Measurements from ENCODE around the gene PLEKHG3. TPM values are rescaled to one million over a fixed set of nuclear protein-coding genes. Genes with fewer than 3 reads are reported as not detected.

PLEKHG3 gene
- total and polyA plus RNA-seq, 2 donors (not counting 1 experiment from before 2014, with no cell fraction given), result 0.17 to 3.0 TPM

DNA sequence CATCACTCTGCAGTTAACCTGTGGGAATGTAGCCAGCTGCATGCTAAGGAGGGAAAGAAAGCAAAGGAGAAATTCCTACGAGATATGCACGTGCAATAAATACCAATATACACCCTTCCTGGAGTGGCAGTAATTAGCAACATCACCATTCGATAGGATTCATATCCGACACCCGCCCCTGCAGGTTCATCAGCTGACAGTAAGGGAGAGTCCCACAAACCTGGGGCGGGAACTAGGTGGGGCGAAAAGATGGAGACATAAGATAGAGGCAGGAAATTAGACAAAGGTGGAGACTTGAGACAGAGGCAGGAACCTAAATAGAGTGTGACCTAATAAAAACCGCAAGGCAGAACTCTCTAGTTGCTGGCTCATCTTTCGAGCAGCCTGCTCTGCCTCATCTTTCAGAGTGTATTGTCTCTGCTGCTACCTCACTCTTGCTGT is 51.6 kb downstream of the PLEKHG3 start:
- Histone ChIP-seq H3K9me3 (ENCODE audit: control insufficient read depth, insufficient read depth, low read depth, low read length) (no peaks in the 10 kb centered on the region), H3K27me3 (ENCODE audit: control insufficient read depth, insufficient read depth, low read length) (peaks cover 9% of the 10 kb centered on the region), H3K4me3 (replicated peaks in 1 of 4; ENCODE audit: control extremely low read depth in 1 of 4, insufficient read depth in 1 of 4, low read depth in 3 of 4, low read length in 4 of 4) (no peak overlapping the region), H2AFZ (ENCODE audit: low read length) (no peak overlapping the region), H4K20me1 (ENCODE audit: control insufficient read depth, extremely low read depth, insufficient read depth, low read length) (no peaks in the 10 kb centered on the region), H3K79me2 (ENCODE audit: control insufficient read depth, insufficient read depth, low read length) (no peaks in the 10 kb centered on the region), H3K36me3 (ENCODE audit: control insufficient read depth, insufficient read depth, low read length) (no peaks in the 10 kb centered on the region), H3K27ac (ENCODE audit: insufficient read depth, low read length) (no peak overlapping the region), H3K4me1 (ENCODE audit: control insufficient read depth, extremely low read depth, insufficient read depth, low read length) (peaks cover 13% of the 10 kb centered on the region), H3K4me2 (ENCODE audit: extremely low read depth, insufficient read depth, low read length) (no peak overlapping the region), H3K9ac (ENCODE audit: insufficient read depth, low read length) (no peak overlapping the region)
- DNase-seq (ENCODE audit: low read depth in 2 of 2), result peak in 1 of 2 donors; percentile 57
- no peak for TF ChIP-seq CTCF (conservative IDR thresholded peaks at IDR 0.05 in 1 of 2, IDR thresholded peaks at IDR 0.05 in 1 of 2; ENCODE audit: low read depth in 1 of 2, low read length in 2 of 2)
- no peak for TF ChIP-seq EZH2 (IDR thresholded peaks at IDR 0.05; ENCODE audit: low read length, missing control alignments)

GRCh38 chr14:64756712-64757111 is 52.5 kb downstream of the PLEKHG3 start:
- H3K27ac ChIP-seq (ENCODE audit: insufficient read depth, low read length), result no peak overlapping the region
- H3K36me3 ChIP-seq (ENCODE audit: control insufficient read depth, insufficient read depth, low read length), result no peaks in the 10 kb centered on the region
- peaks cover 18% of the 10 kb centered on the region for H3K4me1 ChIP-seq (ENCODE audit: control insufficient read depth, extremely low read depth, insufficient read depth, low read length)
- no peak overlapping the region for H3K4me2 ChIP-seq (ENCODE audit: extremely low read depth, insufficient read depth, low read length)
- no peak overlapping the region for H3K9ac ChIP-seq (ENCODE audit: insufficient read depth, low read length)
- H3K4me3 ChIP-seq (replicated peaks in 1 of 4; ENCODE audit: control extremely low read depth in 1 of 4, insufficient read depth in 1 of 4, low read depth in 3 of 4, low read length in 4 of 4), result no peak overlapping the region
- no peak overlapping the region for H2AFZ ChIP-seq (ENCODE audit: low read length)
- TF ChIP-seq EZH2 (IDR thresholded peaks at IDR 0.05; ENCODE audit: low read length, missing control alignments) (no peak), CTCF (conservative IDR thresholded peaks at IDR 0.05 in 1 of 2, IDR thresholded peaks at IDR 0.05 in 1 of 2; ENCODE audit: low read depth in 1 of 2, low read length in 2 of 2) (no peak)
- H4K20me1 ChIP-seq (ENCODE audit: control insufficient read depth, extremely low read depth, insufficient read depth, low read length), result no peaks in the 10 kb centered on the region
- peaks cover 9% of the 10 kb centered on the region for H3K27me3 ChIP-seq (ENCODE audit: control insufficient read depth, insufficient read depth, low read length)
- no peaks in the 10 kb centered on the region for H3K9me3 ChIP-seq (ENCODE audit: control insufficient read depth, insufficient read depth, low read depth, low read length)
- no peak for DNase-seq (ENCODE audit: low read depth in 2 of 2)
- H3K79me2 ChIP-seq (ENCODE audit: control insufficient read depth, insufficient read depth, low read length), result no peaks in the 10 kb centered on the region

DNA sequence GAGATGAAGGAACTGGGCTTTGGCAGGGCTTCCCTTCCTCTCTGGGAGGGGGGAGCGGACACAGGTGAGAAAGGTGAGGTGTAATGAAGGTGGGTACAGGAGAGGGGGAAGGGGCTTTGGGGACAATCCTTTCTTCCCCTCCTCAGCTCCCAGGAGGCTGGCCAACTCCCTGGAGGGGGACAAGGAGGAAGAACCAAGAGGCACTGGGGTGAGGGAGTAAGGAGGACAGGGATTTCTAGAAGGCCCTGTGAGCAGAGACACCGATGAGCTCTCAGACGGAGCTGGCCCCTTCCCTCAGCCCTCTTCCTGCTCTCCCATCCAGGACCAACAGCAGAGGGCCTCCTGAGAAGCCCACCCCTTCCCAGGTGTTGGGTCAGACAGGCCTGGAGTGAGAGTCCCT is 53.4 kb downstream of the PLEKHG3 start:
- Histone ChIP-seq H3K4me1 (ENCODE audit: control insufficient read depth, extremely low read depth, insufficient read depth, low read length) (peaks cover 27% of the 10 kb centered on the region), H3K27ac (ENCODE audit: insufficient read depth, low read length) (no peak overlapping the region), H3K4me3 (replicated peaks in 1 of 4; ENCODE audit: control extremely low read depth in 1 of 4, insufficient read depth in 1 of 4, low read depth in 3 of 4, low read length in 4 of 4) (no peak overlapping the region), H3K27me3 (ENCODE audit: control insufficient read depth, insufficient read depth, low read length) (peaks cover 9% of the 10 kb centered on the region), H3K36me3 (ENCODE audit: control insufficient read depth, insufficient read depth, low read length) (no peaks in the 10 kb centered on the region), H3K9me3 (ENCODE audit: control insufficient read depth, insufficient read depth, low read depth, low read length) (no peaks in the 10 kb centered on the region), H4K20me1 (ENCODE audit: control insufficient read depth, extremely low read depth, insufficient read depth, low read length) (no peaks in the 10 kb centered on the region), H2AFZ (ENCODE audit: low read length) (no peak overlapping the region), H3K4me2 (ENCODE audit: extremely low read depth, insufficient read depth, low read length) (no peak overlapping the region), H3K9ac (ENCODE audit: insufficient read depth, low read length) (no peak overlapping the region), H3K79me2 (ENCODE audit: control insufficient read depth, insufficient read depth, low read length) (no peaks in the 10 kb centered on the region)
- TF ChIP-seq CTCF (conservative IDR thresholded peaks at IDR 0.05 in 1 of 2, IDR thresholded peaks at IDR 0.05 in 1 of 2; ENCODE audit: low read depth in 1 of 2, low read length in 2 of 2) (no peak), EZH2 (IDR thresholded peaks at IDR 0.05; ENCODE audit: low read length, missing control alignments) (no peak)
- no peak for DNase-seq (ENCODE audit: low read depth in 2 of 2)

Measured in fibroblast of lung (primary cell).